Activated CD4-positive, alpha-beta memory T cell treated with anti-CD3 and anti-CD28 coated beads, Interleukin-2, amount 10 ng/mL, durations not matched to agents 7 days and 5 days (primary cell): Measurements from ENCODE around the gene QRFP. TPM values are rescaled to one million over a fixed set of nuclear protein-coding genes. Genes with fewer than 3 reads are reported as not detected.
A peak's percentile ranks its signal among the peaks of the same experiment; 100 is the strongest.

Source experiments
- CTCF ChIA-PET: fragments of 350-600 bp; sonication (Branson Sonifier 250); formaldehyde crosslinking; loops from one replicate; lab custom pipeline; 2021; ENCODE audit warnings: antibody characterized with exemption, inconsistent platforms; lab: Charles Lee
- POLR2A ChIA-PET: fragments of 350-600 bp; sonication (Branson Sonifier 250); formaldehyde crosslinking; loops from one replicate; lab custom pipeline; 2021; ENCODE audit warnings: antibody characterized with exemption; lab: Charles Lee
- DNase-seq: peaks from one replicate; pipeline ENCODE4 v3.0.0-alpha.2; 2020
- H3K27ac Mint-ChIP-seq: one replicate; pipeline ENCODE4 v1.8.0; 2021; ENCODE audit warnings: mild to moderate bottlenecking, mixed read lengths
- H3K27me3 Mint-ChIP-seq: one replicate; pipeline ENCODE4 v1.8.0; 2021; ENCODE audit warnings: mixed read lengths
- H3K36me3 Mint-ChIP-seq: one replicate; pipeline ENCODE4 v1.8.0; 2021; ENCODE audit warnings: low read depth, mixed read lengths
- H3K4me1 Mint-ChIP-seq: one replicate; pipeline ENCODE4 v1.8.0; 2021; ENCODE audit warnings: mixed read lengths
- H3K4me3 Mint-ChIP-seq: one replicate; pipeline ENCODE4 v1.8.0; 2021; ENCODE audit warnings: mild to moderate bottlenecking, mixed read lengths
- H3K9me3 Mint-ChIP-seq: one replicate; pipeline ENCODE4 v1.8.0; 2021; ENCODE audit warnings: mixed read lengths
- total RNA-seq, 2 experiments: library from RNA; stranded (reverse); gene quantifications; one replicate each; pipeline ENCODE4 v1.2.3, GENCODE V29; 2021

Gene QRFP, protein sequence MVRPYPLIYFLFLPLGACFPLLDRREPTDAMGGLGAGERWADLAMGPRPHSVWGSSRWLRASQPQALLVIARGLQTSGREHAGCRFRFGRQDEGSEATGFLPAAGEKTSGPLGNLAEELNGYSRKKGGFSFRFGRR
- total RNA-seq = not detected

DNA sequence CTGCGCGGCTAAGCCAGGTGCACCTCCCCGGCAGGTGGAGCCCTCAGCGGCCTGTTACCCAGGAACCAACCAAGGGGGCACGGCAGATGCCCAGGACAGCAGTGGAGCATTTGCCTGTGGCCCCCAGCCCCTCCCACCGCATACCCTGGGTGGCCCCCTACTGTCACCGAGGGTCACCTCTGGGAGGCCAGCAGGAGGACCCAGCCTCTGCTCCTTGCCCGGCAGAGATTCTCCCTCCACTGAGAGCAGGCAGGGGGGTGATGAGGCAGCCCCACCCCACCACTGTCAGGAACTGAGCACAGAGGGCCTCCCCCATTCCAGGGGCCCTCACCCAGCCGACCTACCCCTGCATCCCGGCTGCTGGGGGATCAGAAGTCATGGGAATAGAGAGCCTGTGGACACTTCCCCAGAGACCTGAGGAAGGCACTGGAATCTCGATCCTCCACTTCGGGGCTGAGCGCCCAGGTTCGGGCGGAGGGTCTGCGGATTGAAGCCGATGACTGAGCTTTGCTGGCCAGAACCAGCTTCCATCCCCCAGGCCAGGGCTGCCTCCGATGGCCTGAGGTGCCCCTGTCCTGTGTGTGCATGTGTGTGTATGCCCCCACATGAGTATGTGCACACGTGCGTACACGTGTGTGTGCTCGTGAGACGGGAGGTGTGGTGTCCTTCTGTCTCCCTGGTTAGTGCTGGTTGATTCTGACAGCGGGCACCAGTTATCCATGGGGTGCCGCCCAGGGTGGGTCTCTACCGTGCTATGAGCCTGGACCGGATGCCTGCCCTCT, at the start of gene QRFP:
TSS of gene QRFP (minus strand) at position 580 of the 782 bp plus-strand sequence. CDS start 2,974 bp downstream, outside the sequence.
- DNase-seq = no peak
- Mint-ChIP-seq H3K27me3 (no peaks in the 10 kb centered on the region), H3K9me3 (no peaks in the 10 kb centered on the region), H3K27ac (no peak within 1 kb of the TSS), H3K4me1 (no peaks in the 10 kb centered on the region), H3K36me3 (no peaks in the 10 kb centered on the region), H3K4me3 (no peak within 1 kb of the TSS)
- ChIA-PET CTCF (no interaction called here), POLR2A (no interaction called here)

DNA sequence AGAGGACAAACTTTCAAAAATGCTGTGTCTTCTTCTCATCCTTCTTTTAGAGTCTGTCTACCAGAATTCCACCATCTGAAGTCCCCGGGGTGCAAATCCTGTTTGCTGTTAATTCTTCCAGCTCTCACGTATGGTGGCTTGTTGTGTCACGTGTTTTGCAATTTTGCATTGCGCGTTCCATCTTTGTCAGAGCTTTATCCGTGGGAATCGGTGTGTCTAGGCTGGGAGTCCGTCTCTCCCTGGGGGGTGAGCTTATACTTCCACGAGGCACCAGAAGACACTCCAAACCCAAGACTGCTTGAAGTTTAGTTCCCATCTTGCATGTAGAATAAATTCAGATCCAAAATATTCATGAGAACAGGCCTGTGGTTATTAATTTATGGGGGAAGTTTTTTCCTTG, 48.6 kb upstream of the QRFP start:
- Mint-ChIP-seq H3K27me3 (peaks cover 34% of the 10 kb centered on the region), H3K4me1 (peaks cover 9% of the 10 kb centered on the region), H3K27ac (no peak overlapping the region), H3K36me3 (no peaks in the 10 kb centered on the region), H3K4me3 (no peak overlapping the region), H3K9me3 (no peaks in the 10 kb centered on the region)
- DNase-seq = no peak
- POLR2A ChIA-PET = no interaction called here
- CTCF ChIA-PET = no interaction called here

- ChIA-PET CTCF (no interaction called here), POLR2A (no interaction called here)
These were observed 48.0 kb upstream of the QRFP start for GRCh38 chr9:130944510-130945058.

DNA sequence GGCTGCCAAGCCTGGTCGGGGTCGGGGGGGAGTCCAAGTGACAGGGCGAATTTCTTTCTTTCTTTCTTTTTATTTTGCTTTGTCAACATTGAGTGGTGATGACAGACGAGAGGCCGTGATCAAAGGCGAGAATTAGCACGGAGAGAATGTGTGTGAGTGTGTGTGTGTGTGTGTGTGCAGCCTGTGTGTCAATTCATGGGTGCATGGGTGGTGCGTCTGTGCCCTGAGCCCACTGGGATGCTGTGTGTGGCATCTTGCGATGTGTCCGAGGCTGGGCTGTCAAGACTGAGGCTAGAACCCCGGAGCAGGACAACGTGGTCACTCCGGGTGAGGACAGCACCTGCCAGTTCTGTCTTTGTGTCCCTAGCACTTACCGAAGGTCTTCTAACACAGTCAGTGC, 47.2 kb upstream of the QRFP start:
- no peak for DNase-seq
- Mint-ChIP-seq H3K27ac (no peak overlapping the region), H3K36me3 (no peaks in the 10 kb centered on the region), H3K27me3 (peaks cover 28% of the 10 kb centered on the region), H3K4me1 (peaks cover 10% of the 10 kb centered on the region), H3K9me3 (no peaks in the 10 kb centered on the region), H3K4me3 (no peak overlapping the region)
- POLR2A ChIA-PET = no interaction called here
- CTCF ChIA-PET = interaction anchor here (1.5 to 1.6 kb wide), 2 partner anchors 100 to 243 kb away, joined by 3 to 4 read pairs; no protein-coding TSS in a partner anchor

More at GRCh38 chr9:130944510-130945058, 48.0 kb upstream of the QRFP start:
- peaks cover 31% of the 10 kb centered on the region for H3K27me3 Mint-ChIP-seq
- H3K27ac Mint-ChIP-seq = no peak overlapping the region
- DNase-seq = no peak
- peaks cover 9% of the 10 kb centered on the region for H3K4me1 Mint-ChIP-seq
- H3K4me3 Mint-ChIP-seq = no peak overlapping the region
- H3K9me3 Mint-ChIP-seq = no peaks in the 10 kb centered on the region
- H3K36me3 Mint-ChIP-seq = no peaks in the 10 kb centered on the region

- Mint-ChIP-seq H3K27me3 (peaks cover 28% of the 10 kb centered on the region), H3K4me3 (no peak overlapping the region), H3K27ac (no peak overlapping the region), H3K9me3 (no peaks in the 10 kb centered on the region), H3K4me1 (peaks cover 10% of the 10 kb centered on the region), H3K36me3 (no peaks in the 10 kb centered on the region)
- ChIA-PET POLR2A (no interaction called here), CTCF (interaction anchor here (0.9 to 1.6 kb wide), 3 partner anchors 78 to 242 kb away, joined by 3 to 5 read pairs (median 4); no protein-coding TSS in a partner anchor)
- no peak for DNase-seq
These were observed 46.6 kb upstream of the QRFP start for GRCh38 chr9:130943221-130943620.

- CTCF ChIA-PET = interaction anchor here (0.9 to 1.6 kb wide), 4 partner anchors 72 to 242 kb away, joined by 3 to 5 read pairs (median 4); no protein-coding TSS in a partner anchor
- Mint-ChIP-seq H3K4me1 (peaks cover 9% of the 10 kb centered on the region), H3K27me3 (peaks cover 29% of the 10 kb centered on the region), H3K27ac (no peak overlapping the region), H3K36me3 (no peaks in the 10 kb centered on the region), H3K9me3 (no peaks in the 10 kb centered on the region), H3K4me3 (no peak overlapping the region)
- POLR2A ChIA-PET = no interaction called here
- no peak for DNase-seq
These were observed 46.1 kb upstream of the QRFP start for GRCh38 chr9:130942679-130943078.

- Mint-ChIP-seq H3K27me3 (peaks cover 34% of the 10 kb centered on the region), H3K36me3 (no peaks in the 10 kb centered on the region), H3K9me3 (no peaks in the 10 kb centered on the region), H3K4me1 (peaks cover 9% of the 10 kb centered on the region), H3K4me3 (no peak overlapping the region), H3K27ac (no peak overlapping the region)
- ChIA-PET CTCF (interaction anchor here (0.9 to 1.6 kb wide), 3 partner anchors 72 to 101 kb away, joined by 4 to 5 read pairs (median 4); no protein-coding TSS in a partner anchor), POLR2A (no interaction called here)
- DNase-seq = no peak
These were observed 45.5 kb upstream of the QRFP start for GRCh38 chr9:130942084-130942483.

DNA sequence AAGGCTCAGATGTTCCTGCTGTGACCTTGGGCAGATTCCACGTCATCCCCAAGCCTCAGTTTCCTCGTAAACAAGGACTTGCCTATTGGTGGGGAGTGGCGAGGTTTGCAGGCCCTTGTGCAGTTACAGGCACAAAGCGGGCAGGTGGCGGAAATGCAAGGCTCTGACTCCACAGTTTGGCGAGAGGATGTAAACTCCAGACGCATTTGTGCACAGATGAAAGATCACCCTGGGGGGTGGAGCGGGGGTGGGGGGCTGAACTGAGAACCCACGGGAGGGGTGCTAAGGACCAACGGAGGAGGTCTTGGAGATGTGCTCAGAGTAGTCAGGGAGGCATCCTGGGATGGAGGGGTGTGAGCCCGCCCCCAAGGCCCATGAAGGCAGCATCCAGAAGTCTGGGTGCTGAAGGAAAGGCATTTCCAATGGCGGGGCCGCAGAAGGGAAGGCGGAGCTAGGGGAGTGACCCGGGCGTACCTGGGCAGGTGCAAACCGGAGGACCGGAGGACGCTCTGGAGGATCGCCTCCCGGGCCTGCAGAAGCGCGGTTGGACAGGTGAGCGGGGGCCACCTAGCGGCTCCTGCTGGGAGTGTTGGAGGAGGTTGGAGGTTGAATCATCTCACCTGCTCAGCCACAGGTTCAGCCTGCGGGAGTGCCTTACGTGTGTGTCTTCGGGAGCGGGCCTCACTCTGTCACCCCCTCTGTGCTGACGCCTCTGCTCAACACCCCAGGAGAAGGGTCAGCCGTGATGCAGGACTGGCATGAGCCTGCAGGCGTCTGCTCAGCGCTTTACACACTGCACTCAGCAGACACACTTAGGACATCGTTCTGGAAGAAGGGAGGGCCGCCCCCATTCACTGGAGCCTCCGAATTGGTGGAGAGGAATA, 44.3 kb upstream of the QRFP start:
- DNase-seq = peak; percentile 76
- Mint-ChIP-seq H3K27me3 (peaks cover 42% of the 10 kb centered on the region), H3K9me3 (no peaks in the 10 kb centered on the region), H3K36me3 (peaks cover 3% of the 10 kb centered on the region), H3K4me1 (peaks cover 12% of the 10 kb centered on the region), H3K27ac (no peak overlapping the region), H3K4me3 (no peak overlapping the region)
- ChIA-PET CTCF (no interaction called here), POLR2A (no interaction called here)

GRCh38 chr9:130940027-130940549, 43.5 kb upstream of the QRFP start:
- Mint-ChIP-seq H3K9me3 (no peaks in the 10 kb centered on the region), H3K4me1 (peaks cover 12% of the 10 kb centered on the region), H3K27ac (no peak overlapping the region), H3K27me3 (peaks cover 48% of the 10 kb centered on the region), H3K36me3 (peaks cover 3% of the 10 kb centered on the region), H3K4me3 (no peak overlapping the region)
- CTCF ChIA-PET = interaction anchor here (1.0 kb wide), 1 partner anchor 75 kb away, joined by 3 read pairs; no protein-coding TSS in a partner anchor
- DNase-seq = no peak
- POLR2A ChIA-PET = no interaction called here

DNA sequence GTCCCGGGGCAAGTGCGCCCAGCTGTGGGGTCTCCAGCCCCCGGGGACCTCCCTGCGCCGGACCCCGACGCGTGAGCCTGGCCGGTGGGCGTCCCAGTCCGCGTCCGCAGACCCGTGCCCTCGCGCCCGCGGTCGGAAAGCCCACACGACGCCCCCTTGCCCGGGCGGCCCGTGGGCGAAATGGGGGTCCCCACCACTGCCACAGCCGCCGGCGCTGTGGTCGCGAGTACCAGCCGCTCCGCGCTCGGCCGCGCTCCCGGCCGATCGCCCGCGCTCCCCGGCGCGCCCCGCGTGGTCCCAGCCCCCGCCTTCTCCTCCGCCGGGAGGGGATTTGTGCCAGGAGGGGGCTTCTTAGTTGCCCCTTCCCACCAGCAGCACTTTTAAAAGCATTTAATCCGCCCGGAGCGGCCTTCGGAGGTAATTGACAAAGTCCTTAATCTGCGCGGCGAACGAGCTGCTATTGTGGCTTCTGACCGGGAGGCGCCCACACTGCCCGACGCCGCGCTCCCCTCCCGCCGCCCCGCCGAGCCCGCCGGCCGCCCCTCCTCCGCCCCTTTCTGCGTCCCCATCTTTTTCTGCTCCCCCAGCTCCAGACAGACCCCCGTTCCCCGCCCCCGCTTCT, 42.9 kb upstream of the QRFP start:
- H3K27me3 Mint-ChIP-seq = peaks cover 54% of the 10 kb centered on the region
- H3K4me1 Mint-ChIP-seq = peaks cover 12% of the 10 kb centered on the region
- no peak overlapping the region for H3K27ac Mint-ChIP-seq
- DNase-seq = no peak
- H3K36me3 Mint-ChIP-seq = peaks cover 3% of the 10 kb centered on the region
- H3K9me3 Mint-ChIP-seq = no peaks in the 10 kb centered on the region
- H3K4me3 Mint-ChIP-seq = no peak overlapping the region
- POLR2A ChIA-PET = no interaction called here
- CTCF ChIA-PET = interaction anchor here (1.0 kb wide), 1 partner anchor 74 kb away, joined by 3 read pairs; no protein-coding TSS in a partner anchor

- Mint-ChIP-seq H3K4me1 (peaks cover 12% of the 10 kb centered on the region), H3K4me3 (peak within 1 kb of the TSS; percentile 56), H3K36me3 (peaks cover 3% of the 10 kb centered on the region), H3K27ac (no peak within 1 kb of the TSS), H3K27me3 (peaks cover 54% of the 10 kb centered on the region), H3K9me3 (no peaks in the 10 kb centered on the region)
- POLR2A ChIA-PET = no interaction called here
- peak; percentile 23 for DNase-seq
- CTCF ChIA-PET = interaction anchor here (1.0 kb wide), 1 partner anchor 73 kb away, joined by 3 read pairs; no protein-coding TSS in a partner anchor
These were observed 42.2 kb upstream of the QRFP start, which contains the start of gene FIBCD1 for GRCh38 chr9:130938652-130939404. Gene FIBCD1 (minus strand): TSS chr9:130939247. CDS start chr9:130938607, 640 bp downstream.
